ENCODE data around the gene TNFAIP8L3. TPM values are rescaled to one million over a fixed set of nuclear protein-coding genes. Genes with fewer than 3 reads are reported as not detected.

Gene TNFAIP8L3
- total RNA-seq, 2 donors from 2014 or later, result not detected

- H3K4me3 Mint-ChIP-seq, result peak overlapping the region; percentile 63
- H3K4me1 Mint-ChIP-seq, result peaks cover 6% of the 10 kb centered on the region
- no peaks in the 10 kb centered on the region for H3K9me3 ChIP-seq (ENCODE audit: control insufficient read depth, low read length, poor library complexity, severe bottlenecking)
- no peak for DNase-seq
- no peak overlapping the region for H3K27ac Mint-ChIP-seq
- no peak for ATAC-seq
- H3K27me3 Mint-ChIP-seq, result peaks cover 49% of the 10 kb centered on the region
- H3K36me3 Mint-ChIP-seq (ENCODE audit: low read depth), result peaks cover 4% of the 10 kb centered on the region
Observed at GRCh38 chr15:51076524-51077220, 18.0 kb downstream of the TNFAIP8L3 start.

- no peak overlapping the region for H3K4me3 Mint-ChIP-seq
- DNase-seq (no peak), ATAC-seq (no peak)
- no peaks in the 10 kb centered on the region for H3K9me3 ChIP-seq (ENCODE audit: control insufficient read depth, low read length, poor library complexity, severe bottlenecking)
- peaks cover 4% of the 10 kb centered on the region for H3K36me3 Mint-ChIP-seq (ENCODE audit: low read depth)
- H3K27ac Mint-ChIP-seq, result no peak overlapping the region
- peaks cover 8% of the 10 kb centered on the region for H3K4me1 Mint-ChIP-seq
- peaks cover 49% of the 10 kb centered on the region for H3K27me3 Mint-ChIP-seq
Observed at GRCh38 chr15:51075826-51076523, 18.7 kb downstream of the TNFAIP8L3 start.

GRCh38 chr15:51075364-51075763, 19.3 kb downstream of the TNFAIP8L3 start:
- Mint-ChIP-seq H3K27me3 (peaks cover 46% of the 10 kb centered on the region), H3K4me3 (no peak overlapping the region), H3K27ac (no peak overlapping the region), H3K36me3 (ENCODE audit: low read depth) (peaks cover 4% of the 10 kb centered on the region), H3K4me1 (peaks cover 8% of the 10 kb centered on the region)
- DNase-seq (no peak), ATAC-seq (no peak)
- no peaks in the 10 kb centered on the region for H3K9me3 ChIP-seq (ENCODE audit: control insufficient read depth, low read length, poor library complexity, severe bottlenecking)

GRCh38 chr15:51074926-51075325, 19.8 kb downstream of the TNFAIP8L3 start:
- Mint-ChIP-seq H3K36me3 (ENCODE audit: low read depth) (peaks cover 4% of the 10 kb centered on the region), H3K4me1 (peaks cover 8% of the 10 kb centered on the region), H3K27me3 (peaks cover 42% of the 10 kb centered on the region), H3K27ac (no peak overlapping the region), H3K4me3 (no peak overlapping the region)
- DNase-seq (no peak), ATAC-seq (no peak)
- H3K9me3 ChIP-seq (ENCODE audit: control insufficient read depth, low read length, poor library complexity, severe bottlenecking), result no peaks in the 10 kb centered on the region

GRCh38 chr15:51071578-51071977, 23.1 kb downstream of the TNFAIP8L3 start:
- no peaks in the 10 kb centered on the region for H3K9me3 ChIP-seq (ENCODE audit: control insufficient read depth, low read length, poor library complexity, severe bottlenecking)
- no peak overlapping the region for H3K27ac Mint-ChIP-seq
- peaks cover 2% of the 10 kb centered on the region for H3K36me3 Mint-ChIP-seq (ENCODE audit: low read depth)
- ATAC-seq (no peak), DNase-seq (no peak)
- H3K27me3 Mint-ChIP-seq, result peaks cover 34% of the 10 kb centered on the region
- no peak overlapping the region for H3K4me3 Mint-ChIP-seq
- peaks cover 3% of the 10 kb centered on the region for H3K4me1 Mint-ChIP-seq

GRCh38 chr15:51069983-51070382, 24.7 kb downstream of the TNFAIP8L3 start:
- no peak overlapping the region for H3K27ac Mint-ChIP-seq
- no peak overlapping the region for H3K4me3 Mint-ChIP-seq
- H3K27me3 Mint-ChIP-seq, result peaks cover 33% of the 10 kb centered on the region
- peaks cover 8% of the 10 kb centered on the region for H3K36me3 Mint-ChIP-seq (ENCODE audit: low read depth)
- ATAC-seq (no peak), DNase-seq (no peak)
- no peaks in the 10 kb centered on the region for H3K9me3 ChIP-seq (ENCODE audit: control insufficient read depth, low read length, poor library complexity, severe bottlenecking)
- peaks cover 6% of the 10 kb centered on the region for H3K4me1 Mint-ChIP-seq

- Mint-ChIP-seq H3K36me3 (ENCODE audit: low read depth) (peaks cover 9% of the 10 kb centered on the region), H3K4me3 (no peak overlapping the region), H3K4me1 (peaks cover 6% of the 10 kb centered on the region), H3K27me3 (peaks cover 38% of the 10 kb centered on the region), H3K27ac (no peak overlapping the region)
- ATAC-seq, result no peak
- DNase-seq, result no peak
- H3K9me3 ChIP-seq (ENCODE audit: control insufficient read depth, low read length, poor library complexity, severe bottlenecking), result no peaks in the 10 kb centered on the region
Observed at GRCh38 chr15:51067510-51067909, 27.2 kb downstream of the TNFAIP8L3 start.

- H3K27me3 Mint-ChIP-seq, result peaks cover 38% of the 10 kb centered on the region
- ATAC-seq, result no peak
Observed at GRCh38 chr15:51065781-51066180, 28.9 kb downstream of the TNFAIP8L3 start.

GRCh38 chr15:51065261-51065660, 29.4 kb downstream of the TNFAIP8L3 start:
- Mint-ChIP-seq H3K4me3 (no peak overlapping the region), H3K36me3 (ENCODE audit: low read depth) (peaks cover 9% of the 10 kb centered on the region), H3K27me3 (peaks cover 42% of the 10 kb centered on the region), H3K4me1 (peaks cover 3% of the 10 kb centered on the region), H3K27ac (no peak overlapping the region)
- DNase-seq, result no peak
- no peak for ATAC-seq
- H3K9me3 ChIP-seq (ENCODE audit: control insufficient read depth, low read length, poor library complexity, severe bottlenecking), result no peaks in the 10 kb centered on the region

More at GRCh38 chr15:51065781-51066180, 28.9 kb downstream of the TNFAIP8L3 start:
- no peak for DNase-seq
- H3K4me1 Mint-ChIP-seq, result peaks cover 3% of the 10 kb centered on the region
- no peaks in the 10 kb centered on the region for H3K9me3 ChIP-seq (ENCODE audit: control insufficient read depth, low read length, poor library complexity, severe bottlenecking)
- H3K27ac Mint-ChIP-seq, result no peak overlapping the region
- H3K4me3 Mint-ChIP-seq, result no peak overlapping the region
- H3K36me3 Mint-ChIP-seq (ENCODE audit: low read depth), result peaks cover 9% of the 10 kb centered on the region

GRCh38 chr15:51062736-51063135, 32.0 kb downstream of the TNFAIP8L3 start:
- ATAC-seq, result no peak
- DNase-seq, result no peak
- Mint-ChIP-seq H3K27ac (no peak overlapping the region), H3K36me3 (ENCODE audit: low read depth) (peaks cover 6% of the 10 kb centered on the region), H3K4me1 (peaks cover 5% of the 10 kb centered on the region), H3K4me3 (no peak overlapping the region), H3K27me3 (peaks cover 49% of the 10 kb centered on the region)
- H3K9me3 ChIP-seq (ENCODE audit: control insufficient read depth, low read length, poor library complexity, severe bottlenecking), result no peaks in the 10 kb centered on the region

- no peak overlapping the region for H3K4me3 Mint-ChIP-seq
- no peak for DNase-seq
- peaks cover 2% of the 10 kb centered on the region for H3K4me1 Mint-ChIP-seq
- no peak overlapping the region for H3K27ac Mint-ChIP-seq
- ATAC-seq, result no peak
- H3K9me3 ChIP-seq (ENCODE audit: control insufficient read depth, low read length, poor library complexity, severe bottlenecking), result no peaks in the 10 kb centered on the region
- H3K36me3 Mint-ChIP-seq (ENCODE audit: low read depth), result peaks cover 2% of the 10 kb centered on the region
- H3K27me3 Mint-ChIP-seq, result peaks cover 48% of the 10 kb centered on the region
Observed at GRCh38 chr15:51060030-51060673, 34.6 kb downstream of the TNFAIP8L3 start.

GRCh38 chr15:51054535-51054934, 40.2 kb downstream of the TNFAIP8L3 start:
- H3K4me1 Mint-ChIP-seq, result peaks cover 2% of the 10 kb centered on the region
- H3K27ac Mint-ChIP-seq, result no peak overlapping the region
- ATAC-seq (no peak), DNase-seq (no peak)
- no peaks in the 10 kb centered on the region for H3K9me3 ChIP-seq (ENCODE audit: control insufficient read depth, low read length, poor library complexity, severe bottlenecking)
- no peak overlapping the region for H3K4me3 Mint-ChIP-seq
- H3K36me3 Mint-ChIP-seq (ENCODE audit: low read depth), result no peaks in the 10 kb centered on the region
- peaks cover 28% of the 10 kb centered on the region for H3K27me3 Mint-ChIP-seq

GRCh38 chr15:51053571-51053970, 41.1 kb downstream of the TNFAIP8L3 start:
- Mint-ChIP-seq H3K4me1 (peaks cover 2% of the 10 kb centered on the region), H3K36me3 (ENCODE audit: low read depth) (no peaks in the 10 kb centered on the region), H3K4me3 (no peak overlapping the region), H3K27ac (no peak overlapping the region), H3K27me3 (peaks cover 27% of the 10 kb centered on the region)
- no peaks in the 10 kb centered on the region for H3K9me3 ChIP-seq (ENCODE audit: control insufficient read depth, low read length, poor library complexity, severe bottlenecking)
- DNase-seq, result no peak
- ATAC-seq, result no peak

Measured in T-helper 17 cell (primary cell).